GM10266 (cell line): ENCODE measurements around the gene CMTM4.

Experiments
- DNase-seq: peaks from one replicate; pipeline ENCODE4 v3.0.0; 2012; ENCODE audit errors: extremely low spot score
- CTCF ChIP-seq: IDR thresholded peaks from 2 replicates; pipeline ENCODE4 v1.5.1; 2012; ENCODE audit warnings: mild to moderate bottlenecking, low read depth; ENCODE audit not compliant: control insufficient read depth, insufficient read depth; ENCODE audit errors: missing control alignments

CMTM4 gene

GRCh38 chr16:66717112-66717675, 20.7 kb upstream of the CMTM4 start:
- peak; percentile 24 for TF ChIP-seq CTCF
- no peak for DNase-seq

DNA sequence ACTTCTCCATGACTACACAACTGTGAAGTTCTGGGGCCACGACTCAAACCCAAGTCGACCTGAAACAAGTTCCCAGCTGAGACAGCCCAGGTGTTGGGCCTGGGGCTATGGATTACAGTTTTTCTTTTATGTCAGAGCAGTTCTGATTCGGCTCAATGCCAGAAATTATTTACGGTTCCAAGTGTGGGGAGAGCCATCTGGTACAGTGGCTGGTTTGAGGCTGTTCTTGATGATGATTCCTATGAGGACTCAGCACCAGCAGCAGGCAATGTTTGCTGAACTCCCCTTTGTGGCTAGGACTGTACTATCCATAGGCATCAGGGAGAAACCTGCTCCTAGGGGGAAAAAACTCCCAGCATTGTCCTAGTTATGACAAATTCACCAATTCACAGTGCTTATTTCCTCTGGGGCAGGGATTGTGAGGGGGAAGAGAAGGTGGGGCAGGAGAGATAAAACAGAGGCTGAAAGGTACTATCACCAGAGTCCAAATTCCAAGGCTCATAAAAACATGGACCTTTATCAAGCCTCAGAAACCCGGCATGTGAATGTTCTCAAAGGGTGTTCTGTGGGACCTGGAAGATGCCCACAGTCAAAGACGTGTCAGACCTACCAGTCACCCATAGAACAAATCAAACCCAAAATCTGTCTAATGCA, 18.2 kb upstream of the CMTM4 start:
- no peak for TF ChIP-seq CTCF
- DNase-seq, result no peak

GRCh38 chr16:66714062-66714461, 17.5 kb upstream of the CMTM4 start:
- no peak for DNase-seq
- TF ChIP-seq CTCF, result no peak

DNA sequence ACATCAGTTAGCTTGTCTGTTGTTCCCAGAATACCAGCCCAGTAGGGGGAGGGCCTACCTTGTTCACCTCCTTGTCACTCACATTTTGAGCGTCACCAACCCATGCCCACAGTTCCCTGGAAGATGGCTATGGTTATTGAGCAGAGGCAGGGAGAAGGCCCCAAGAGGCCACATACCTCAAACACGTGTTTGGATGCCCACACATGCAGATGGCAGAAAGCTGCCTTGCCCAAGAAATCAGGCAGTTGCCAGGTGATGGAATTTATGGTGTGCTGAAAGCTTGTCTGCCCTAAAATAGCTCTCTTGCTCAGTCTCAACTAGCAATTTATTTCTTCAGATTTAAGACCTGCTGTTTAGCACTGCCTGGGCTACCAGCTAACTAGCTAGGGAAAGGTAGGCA, 16.5 kb upstream of the CMTM4 start:
- no peak for DNase-seq
- no peak for TF ChIP-seq CTCF

- no peak for DNase-seq
- TF ChIP-seq CTCF, result no peak
Observed at GRCh38 chr16:66712512-66712911, 16.0 kb upstream of the CMTM4 start.

- no peak for TF ChIP-seq CTCF
- no peak for DNase-seq
Observed at GRCh38 chr16:66711581-66711980, 15.0 kb upstream of the CMTM4 start.

DNA sequence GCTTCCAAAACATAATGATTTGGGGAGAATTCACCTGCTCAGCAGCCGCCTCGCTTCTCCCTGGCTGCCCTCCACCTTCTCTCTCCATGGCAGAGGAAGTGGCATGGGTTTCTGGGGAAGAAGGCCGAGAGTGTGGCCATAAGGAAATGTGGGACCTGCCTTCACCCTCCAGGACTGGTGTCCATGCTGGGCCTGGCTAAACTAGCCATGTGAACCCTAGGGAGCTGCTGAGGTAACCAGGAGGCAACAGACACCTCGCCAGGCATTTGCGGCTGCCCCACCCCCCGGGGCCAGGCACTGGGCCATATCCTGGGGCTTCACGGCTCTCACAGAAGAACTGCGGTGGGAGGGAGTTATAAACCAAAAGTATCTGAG, 9.9 kb upstream of the CMTM4 start:
- DNase-seq, result no peak
- TF ChIP-seq CTCF, result no peak
